Stimulated activated effector memory CD8-positive, alpha-beta T cell treated with anti-CD3 and anti-CD28 coated beads, Interleukin-12 subunit alpha, Interleukin-12 subunit beta, amount 100 ng/mL, for 72 hours (primary cell): ENCODE results near the gene COL23A1.

ENCODE experiments used
- ATAC-seq: fragments of 150-1000 bp; cut with Tn5 transposase; 2 replicates; pipeline ENCODE4 v1.10.0; 2021
- DNase-seq, 2 donors: peaks; one replicate each; pipeline ENCODE4 v3.0.0; 2021 to 2022; ENCODE audit warnings: low spot score in 2 of 2
- H3K27ac Mint-ChIP-seq: one replicate; pipeline ENCODE4 v1.8.0; 2022; ENCODE audit warnings: mild to moderate bottlenecking, mixed read lengths
- H3K36me3 Mint-ChIP-seq: one replicate; pipeline ENCODE4 v1.8.0; 2022; ENCODE audit warnings: mild to moderate bottlenecking, mixed read lengths
- H3K4me1 Mint-ChIP-seq: one replicate; pipeline ENCODE4 v1.8.0; 2022; ENCODE audit warnings: mixed read lengths
- H3K4me3 Mint-ChIP-seq: one replicate; pipeline ENCODE4 v1.8.0; 2022; ENCODE audit warnings: mild to moderate bottlenecking, mixed read lengths
- H3K9me3 Mint-ChIP-seq: one replicate; pipeline ENCODE4 v1.8.0; 2022; ENCODE audit warnings: mixed read lengths

Gene COL23A1

GRCh38 chr5:178551059-178551458, 39.1 kb downstream of the COL23A1 start:
- no peaks in the 10 kb centered on the region for H3K4me1 Mint-ChIP-seq
- H3K9me3 Mint-ChIP-seq = no peaks in the 10 kb centered on the region
- peaks cover 20% of the 10 kb centered on the region for H3K36me3 Mint-ChIP-seq
- H3K27ac Mint-ChIP-seq = no peak overlapping the region
- ATAC-seq = no peak
- DNase-seq = no peak
- no peak overlapping the region for H3K4me3 Mint-ChIP-seq

DNA sequence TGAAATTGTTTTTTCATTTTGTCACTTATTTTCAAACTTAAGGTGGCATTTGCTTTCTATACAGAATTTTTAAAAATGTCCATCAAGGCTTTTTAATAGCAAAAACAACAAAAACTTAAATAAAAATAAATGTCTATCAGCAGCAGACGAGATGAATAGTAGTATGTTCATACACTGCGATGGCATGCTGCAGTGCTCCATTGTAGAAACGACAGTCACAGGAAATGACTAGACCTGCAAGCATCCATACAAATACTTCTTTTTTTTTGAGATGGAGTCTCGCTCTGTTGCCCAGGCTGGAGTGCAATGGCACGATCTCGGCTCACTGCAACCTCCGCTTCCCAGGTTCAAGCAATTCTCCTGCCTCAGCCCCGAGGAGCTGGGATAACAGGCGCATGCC, 41.4 kb downstream of the COL23A1 start:
- H3K27ac Mint-ChIP-seq = peak overlapping the region; percentile 46
- no peaks in the 10 kb centered on the region for H3K9me3 Mint-ChIP-seq
- ATAC-seq = no peak
- H3K4me3 Mint-ChIP-seq = no peak overlapping the region
- peaks cover 20% of the 10 kb centered on the region for H3K36me3 Mint-ChIP-seq
- DNase-seq = no peak
- H3K4me1 Mint-ChIP-seq = no peaks in the 10 kb centered on the region

DNA sequence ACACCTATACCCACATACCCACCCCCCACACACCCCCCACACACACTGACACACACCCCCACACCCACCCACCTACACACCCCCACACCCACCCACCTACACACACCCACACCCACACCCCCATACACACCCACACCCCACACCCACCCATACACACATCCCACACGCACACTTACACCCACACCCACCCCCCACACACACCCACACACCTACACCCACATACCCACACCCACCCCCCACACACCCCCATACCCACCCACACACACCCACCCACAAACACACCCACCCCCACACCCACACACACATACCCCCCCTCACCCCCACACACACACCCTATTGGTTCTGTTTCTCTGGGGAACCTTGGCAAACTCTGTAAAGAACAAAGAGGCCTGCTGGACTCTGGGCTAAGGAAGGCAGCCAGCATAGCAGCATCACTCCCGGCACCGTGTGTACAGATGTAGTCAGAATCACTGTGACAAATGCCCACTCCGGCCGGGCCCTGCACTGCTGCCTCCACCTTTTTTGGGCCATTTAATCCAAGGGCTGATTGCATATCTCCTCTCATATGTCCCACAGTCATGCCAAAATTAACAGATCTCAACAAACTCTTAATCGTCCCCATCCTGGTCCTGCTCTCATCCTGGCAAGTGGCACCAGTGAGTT, 42.3 kb downstream of the COL23A1 start:
- Mint-ChIP-seq H3K36me3 (peaks cover 20% of the 10 kb centered on the region), H3K4me1 (no peaks in the 10 kb centered on the region), H3K9me3 (no peaks in the 10 kb centered on the region), H3K27ac (peak overlapping the region; percentile 46), H3K4me3 (no peak overlapping the region)
- DNase-seq = no peak
- peak; percentile 48 for ATAC-seq

- Mint-ChIP-seq H3K4me1 (no peaks in the 10 kb centered on the region), H3K9me3 (no peaks in the 10 kb centered on the region), H3K4me3 (no peak overlapping the region), H3K27ac (peak overlapping the region; percentile 48), H3K36me3 (peaks cover 20% of the 10 kb centered on the region)
- ATAC-seq (no peak), DNase-seq (no peak)
These were observed 43.0 kb downstream of the COL23A1 start for GRCh38 chr5:178547052-178547666.

GRCh38 chr5:178546675-178547033, 43.5 kb downstream of the COL23A1 start:
- H3K27ac Mint-ChIP-seq = peak overlapping the region; percentile 48
- peaks cover 20% of the 10 kb centered on the region for H3K36me3 Mint-ChIP-seq
- no peaks in the 10 kb centered on the region for H3K9me3 Mint-ChIP-seq
- DNase-seq (no peak), ATAC-seq (peak; percentile 38)
- no peak overlapping the region for H3K4me3 Mint-ChIP-seq
- H3K4me1 Mint-ChIP-seq = no peaks in the 10 kb centered on the region

GRCh38 chr5:178545941-178546674, 44.1 kb downstream of the COL23A1 start:
- H3K27ac Mint-ChIP-seq = no peak overlapping the region
- DNase-seq (no peak), ATAC-seq (no peak)
- no peak overlapping the region for H3K4me3 Mint-ChIP-seq
- H3K9me3 Mint-ChIP-seq = no peaks in the 10 kb centered on the region
- peaks cover 20% of the 10 kb centered on the region for H3K36me3 Mint-ChIP-seq
- no peaks in the 10 kb centered on the region for H3K4me1 Mint-ChIP-seq

GRCh38 chr5:178545176-178545575, 45.0 kb downstream of the COL23A1 start:
- H3K4me1 Mint-ChIP-seq = no peaks in the 10 kb centered on the region
- no peak for ATAC-seq
- DNase-seq = no peak
- no peak overlapping the region for H3K4me3 Mint-ChIP-seq
- peaks cover 20% of the 10 kb centered on the region for H3K36me3 Mint-ChIP-seq
- H3K9me3 Mint-ChIP-seq = no peaks in the 10 kb centered on the region
- no peak overlapping the region for H3K27ac Mint-ChIP-seq

DNA sequence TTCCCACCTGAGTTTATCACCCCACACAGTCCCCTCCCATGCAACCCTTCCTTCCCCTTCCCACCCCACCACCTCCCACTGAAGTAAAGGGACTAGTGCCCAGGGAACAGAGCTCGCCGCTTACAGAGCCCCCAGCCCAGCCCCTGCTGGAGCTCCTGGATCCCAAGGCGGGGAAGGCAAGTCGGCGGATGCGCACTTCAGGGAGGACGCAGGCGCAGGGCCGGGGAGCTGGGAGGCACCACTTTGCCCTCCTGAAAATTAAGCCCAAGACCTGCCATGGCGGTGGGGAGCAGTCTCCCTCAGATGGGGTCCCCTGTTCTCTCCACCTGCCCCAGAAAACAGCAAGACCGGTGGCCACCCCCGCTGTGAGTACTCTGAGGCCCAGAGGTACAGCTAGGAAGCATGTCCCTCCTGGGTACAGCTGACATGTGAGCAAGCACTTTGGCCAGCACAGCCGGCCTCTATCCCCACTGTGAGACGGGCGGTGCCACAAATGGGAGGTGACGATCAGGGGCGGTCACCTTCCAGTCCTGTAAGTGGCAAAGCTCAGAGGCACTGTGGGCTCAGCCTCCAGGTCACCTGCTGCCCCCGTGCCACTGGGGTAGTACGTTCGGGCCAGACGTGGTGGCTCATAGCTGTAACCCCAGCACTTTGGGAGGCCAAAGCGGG, 45.9 kb downstream of the COL23A1 start:
- peaks cover 20% of the 10 kb centered on the region for H3K36me3 Mint-ChIP-seq
- H3K9me3 Mint-ChIP-seq = no peaks in the 10 kb centered on the region
- H3K4me1 Mint-ChIP-seq = no peaks in the 10 kb centered on the region
- no peak overlapping the region for H3K4me3 Mint-ChIP-seq
- DNase-seq = no peak
- ATAC-seq = no peak
- H3K27ac Mint-ChIP-seq = no peak overlapping the region

- Mint-ChIP-seq H3K27ac (no peak overlapping the region), H3K4me3 (no peak overlapping the region)
- no peak for DNase-seq
These were observed 47.7 kb downstream of the COL23A1 start for GRCh38 chr5:178542455-178542854.

GRCh38 chr5:178540526-178540925, 49.7 kb downstream of the COL23A1 start:
- Mint-ChIP-seq H3K27ac (no peak overlapping the region), H3K9me3 (no peaks in the 10 kb centered on the region), H3K4me3 (no peak overlapping the region), H3K36me3 (no peaks in the 10 kb centered on the region), H3K4me1 (no peaks in the 10 kb centered on the region)
- ATAC-seq (no peak), DNase-seq (no peak)

More at GRCh38 chr5:178542455-178542854, 47.7 kb downstream of the COL23A1 start:
- no peak for ATAC-seq
- Mint-ChIP-seq H3K36me3 (peaks cover 9% of the 10 kb centered on the region), H3K9me3 (no peaks in the 10 kb centered on the region), H3K4me1 (no peaks in the 10 kb centered on the region)

GRCh38 chr5:178538741-178539229, 51.4 kb downstream of the COL23A1 start:
- H3K27ac Mint-ChIP-seq = no peak overlapping the region
- DNase-seq (no peak), ATAC-seq (no peak)
- H3K9me3 Mint-ChIP-seq = no peaks in the 10 kb centered on the region
- no peaks in the 10 kb centered on the region for H3K4me1 Mint-ChIP-seq
- no peaks in the 10 kb centered on the region for H3K36me3 Mint-ChIP-seq
- H3K4me3 Mint-ChIP-seq = no peak overlapping the region

DNA sequence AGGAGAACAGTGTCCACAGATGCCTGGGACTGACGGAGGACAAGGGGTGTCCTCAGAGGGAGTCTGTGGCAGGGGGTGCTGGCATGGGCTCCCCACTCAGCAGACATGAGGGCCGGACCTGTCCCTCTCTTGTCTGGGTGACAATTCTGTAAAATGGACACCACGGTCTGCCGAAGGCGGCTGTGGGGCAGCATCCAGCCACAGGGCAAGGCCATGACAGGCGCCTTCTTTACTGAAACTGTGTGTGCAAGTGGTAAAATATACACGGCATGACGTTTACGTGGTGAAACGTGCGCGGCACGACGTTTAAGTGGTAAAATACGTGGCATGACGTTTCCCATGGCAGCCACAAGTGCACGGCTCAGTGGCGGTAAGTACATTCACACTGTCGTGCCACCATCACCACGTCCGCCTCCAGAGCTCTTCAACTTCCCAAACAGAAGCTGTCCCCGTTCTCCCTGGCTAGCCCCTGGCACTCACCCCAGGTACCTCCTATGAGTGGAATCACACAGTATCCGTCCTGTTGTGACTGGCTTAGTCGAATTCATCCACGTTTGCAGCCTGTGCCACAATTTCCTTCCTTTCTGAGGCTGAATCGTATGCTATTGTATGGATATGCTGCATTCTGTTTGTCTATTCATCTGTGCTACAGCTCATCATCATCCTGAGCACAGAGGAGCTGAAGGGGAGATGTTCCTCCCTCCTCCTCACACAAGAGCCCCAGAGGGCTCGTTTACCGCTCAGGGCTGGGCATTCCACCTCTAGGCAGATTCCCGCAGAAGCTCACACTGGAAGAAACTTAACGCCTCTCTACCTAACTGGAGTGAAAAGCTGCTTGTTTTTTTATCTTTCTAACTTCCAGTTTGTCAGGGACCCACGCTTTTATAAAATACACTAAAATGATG, 52.5 kb downstream of the COL23A1 start:
- ATAC-seq (no peak), DNase-seq (no peak)
- H3K4me3 Mint-ChIP-seq = no peak overlapping the region
- H3K27ac Mint-ChIP-seq = no peak overlapping the region
- no peaks in the 10 kb centered on the region for H3K36me3 Mint-ChIP-seq
- H3K9me3 Mint-ChIP-seq = no peaks in the 10 kb centered on the region
- no peaks in the 10 kb centered on the region for H3K4me1 Mint-ChIP-seq

DNA sequence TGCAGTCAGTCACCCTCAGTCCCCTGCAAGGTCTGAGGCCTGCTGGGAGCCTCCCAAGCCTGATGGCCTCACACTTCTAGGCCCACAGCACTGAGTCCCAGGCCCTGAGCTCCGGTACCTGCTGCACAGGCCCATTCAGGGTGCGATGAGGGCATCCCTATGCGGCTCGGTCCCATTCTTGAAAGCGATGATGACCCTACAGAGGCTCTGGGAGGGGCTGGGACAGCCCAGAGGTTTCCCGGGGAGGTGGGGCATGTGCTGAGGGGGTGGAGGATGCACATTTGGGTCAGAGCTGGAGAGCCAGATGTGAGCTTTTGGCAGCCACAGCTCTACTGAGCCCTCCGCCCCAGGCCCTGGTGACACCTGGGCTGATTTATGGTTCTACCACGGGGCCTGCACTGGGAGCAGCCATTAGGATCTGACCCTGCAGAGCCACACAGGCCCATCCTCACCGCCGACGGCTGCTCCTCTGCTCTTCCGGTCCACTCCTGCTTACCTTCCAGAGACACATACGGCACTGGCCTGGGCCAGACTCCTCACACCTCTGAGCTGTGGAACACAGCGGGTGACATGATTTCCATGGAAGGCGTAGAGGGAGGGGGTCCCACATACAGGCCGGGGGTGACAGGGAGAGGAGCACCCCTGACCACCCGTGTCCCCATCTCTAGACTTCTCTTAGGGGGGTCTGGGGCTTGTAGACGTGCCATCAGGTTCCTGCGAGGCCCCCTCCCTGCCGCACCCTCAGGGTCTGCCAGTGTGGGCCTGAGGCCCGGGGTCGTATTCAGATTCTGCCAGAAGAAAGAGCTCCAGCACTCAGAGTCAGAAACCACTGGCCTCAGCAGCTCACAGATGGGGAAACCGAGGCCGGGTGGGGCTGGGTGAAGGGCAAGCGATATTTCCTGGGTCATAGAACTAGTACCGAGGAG, 53.4 kb downstream of the COL23A1 start:
- Mint-ChIP-seq H3K4me3 (no peak overlapping the region), H3K36me3 (no peaks in the 10 kb centered on the region), H3K4me1 (no peaks in the 10 kb centered on the region), H3K27ac (no peak overlapping the region), H3K9me3 (no peaks in the 10 kb centered on the region)
- peak; percentile 22 for ATAC-seq
- no peak for DNase-seq
